Endothelial cell of umbilical vein (primary cell): ENCODE measurements around the gene DDX10. TPM values are rescaled to one million over a fixed set of nuclear protein-coding genes. Genes with fewer than 3 reads are reported as not detected.

Experiments
- BruUV-seq: library from RNA; stranded (reverse); fragments of 400-500 nt; replicated peaks from 2 replicates; lab custom pipeline; 2021; lab: Mats Ljungman, UMichigan
- CTCF ChIA-PET: fragments of 300-600, 350-600 bp; sonication (Branson Sonifier 250); formaldehyde crosslinking; loops from one replicate; lab custom pipeline; 2021; ENCODE audit warnings: antibody characterized with exemption, inconsistent platforms; lab: Charles Lee
- POLR2A ChIA-PET: fragments of 300-600, 350-600 bp; sonication (Branson Sonifier 250); formaldehyde crosslinking; loops from one replicate; lab custom pipeline; 2021; ENCODE audit warnings: antibody characterized with exemption, inconsistent platforms; lab: Charles Lee
- DNase-seq: peaks from one replicate; pipeline ENCODE4 v3.0.0-alpha.2; 2011; ENCODE audit warnings: low read depth, low spot score
- FAIRE-seq: peaks from 2 replicates; lab custom pipeline; 2011; peaks lifted over from hg19 to GRCh38; lab: Jason Lieb, UNC
- H2AFZ ChIP-seq: 2 replicates; pipeline ENCODE4 v1.6.0; 2012; ENCODE audit warnings: low read depth, low read length, control low read depth, inconsistent platforms
- H3K27ac ChIP-seq: 2 replicates; pipeline ENCODE4 v1.5.1; 2011; ENCODE audit warnings: low read depth, mild to moderate bottlenecking, control low read depth, low read length, moderate library complexity; ENCODE audit not compliant: insufficient read depth
- H3K27me3 ChIP-seq, 2 experiments: 2 replicates each; pipeline versions ENCODE4 v1.6.0 to v1.6.1; 2011; ENCODE audit warnings: low read length in 2 of 2, mixed read lengths in 1 of 2; ENCODE audit not compliant: control insufficient read depth in 2 of 2, insufficient read depth in 2 of 2
- H3K36me3 ChIP-seq, 2 experiments: 2 replicates in 1 of 2; 3 replicates in 1 of 2; pipeline ENCODE4 v1.5.1; 2011; ENCODE audit warnings: low read length in 2 of 2, mild to moderate bottlenecking in 1 of 2, moderate library complexity in 1 of 2; ENCODE audit not compliant: control insufficient read depth in 2 of 2, insufficient read depth in 2 of 2; ENCODE audit errors: extremely low read depth in 1 of 2
- H3K4me1 ChIP-seq: 3 replicates; pipeline ENCODE4 v1.5.1; 2011; ENCODE audit warnings: mild to moderate bottlenecking, low read length; ENCODE audit not compliant: control insufficient read depth, insufficient read depth; ENCODE audit errors: extremely low read depth
- H3K4me2 ChIP-seq: 2 replicates; pipeline ENCODE4 v1.6.1; 2011; ENCODE audit warnings: low read length, control low read depth, mixed read lengths; ENCODE audit not compliant: insufficient read depth
- H3K4me3 ChIP-seq, 3 experiments: fragments of 200-600 bp in 1 of 3; sonication (generic), shearing (Covaris generic) in 1 of 3; replicated peaks in 1 of 3; 2 replicates each; pipeline ENCODE4 v1.5.1; 2011 to 2016; ENCODE audit warnings: control low read depth in 3 of 3, low read length in 3 of 3, mild to moderate bottlenecking in 2 of 3, inconsistent platforms in 1 of 3, low read depth in 1 of 3, moderate library complexity in 1 of 3; ENCODE audit not compliant: insufficient read depth in 1 of 3
- H3K79me2 ChIP-seq: 2 replicates; pipeline ENCODE4 v1.6.0; 2012; ENCODE audit warnings: low read length, inconsistent platforms; ENCODE audit not compliant: control insufficient read depth, insufficient read depth
- H3K9ac ChIP-seq: replicated peaks from 2 replicates; pipeline ENCODE3; 2011; ENCODE audit warnings: low read length, control low read depth; ENCODE audit not compliant: insufficient read depth; ENCODE audit errors: extremely low read depth
- H3K9me1 ChIP-seq: replicated peaks from 3 replicates; pipeline ENCODE4 v1.6.0; 2011; ENCODE audit warnings: mild to moderate bottlenecking, low read length; ENCODE audit not compliant: control insufficient read depth, insufficient read depth; ENCODE audit errors: extremely low read depth
- H3K9me3 ChIP-seq: replicated peaks from 2 replicates; pipeline ENCODE4 v1.5.1; 2012; ENCODE audit warnings: low read length, inconsistent platforms; ENCODE audit not compliant: control insufficient read depth, insufficient read depth
- H4K20me1 ChIP-seq: replicated peaks from 2 replicates; pipeline ENCODE3; 2011; ENCODE audit warnings: mild to moderate bottlenecking, low read length; ENCODE audit not compliant: control insufficient read depth, insufficient read depth; ENCODE audit errors: extremely low read depth
- EZH2 ChIP-seq: IDR thresholded peaks from 2 replicates; pipeline ENCODE4 v1.6.1; 2012; ENCODE audit warnings: borderline replicate concordance, low read depth, mild to moderate bottlenecking, moderate library complexity, low read length, inconsistent platforms; ENCODE audit not compliant: severe bottlenecking
- FOS ChIP-seq: IDR thresholded peaks from 2 replicates; pipeline ENCODE4 v1.6.1; 2011; ENCODE audit warnings: mild to moderate bottlenecking, low read length, moderate library complexity, borderline replicate concordance; ENCODE audit not compliant: insufficient read depth
- GATA2 ChIP-seq: IDR thresholded peaks from 2 replicates; pipeline ENCODE4 v1.7.0; 2011; ENCODE audit warnings: low read depth, mild to moderate bottlenecking, moderate library complexity, mixed read lengths, low read length; ENCODE audit not compliant: insufficient read length, insufficient read depth
- JUN ChIP-seq: IDR thresholded peaks from 2 replicates; pipeline ENCODE4 v1.6.1; 2011; ENCODE audit warnings: borderline replicate concordance, low read depth; ENCODE audit not compliant: insufficient read length, insufficient read depth
- MYC ChIP-seq: IDR thresholded peaks from one replicate; pipeline ENCODE4 v1.6.1; 2011; ENCODE audit warnings: mild to moderate bottlenecking, low read depth, low read length
- POLR2A ChIP-seq: IDR thresholded peaks from 2 replicates; pipeline ENCODE4 v1.6.1; 2012; ENCODE audit warnings: low read depth, mild to moderate bottlenecking, control low read depth, low read length
- POLR2AphosphoS5 ChIP-seq: IDR thresholded peaks from 2 replicates; pipeline ENCODE4 v1.6.1; 2012; ENCODE audit warnings: low read depth, mild to moderate bottlenecking, control low read depth, low read length, moderate library complexity; ENCODE audit not compliant: insufficient read depth
- dilution Hi-C: fragments of 300-500 bp; cut with MboI; formaldehyde crosslinking; loops from one replicate; pipeline ENCODE4 v1.15.0; 2019; ENCODE audit warnings: low sequenced_read_pairs; ENCODE audit not compliant: extremely low pct_ligation_motif_present
- intact Hi-C: fragments of 100-400 bp; cut with micrococcal nuclease; formaldehyde crosslinking; loops from one replicate; pipeline ENCODE4 v1.10.0; 2022
- polyA plus RNA-seq, 4 experiments: library from polyadenylated mRNA; depleted of rRNA in 3 of 4; stranded (reverse) in 3 of 4; unstranded in 1 of 4; fragments of >200 nt; gene quantifications; 2 replicates each; pipeline versions ENCODE4 v1.2.1 to v1.2.3, GENCODE V29; 2011 to 2012; ENCODE audit warnings: missing spikeins in 1 of 4
- total RNA-seq: library from RNA; stranded (reverse); gene quantifications from 2 replicates; pipeline ENCODE4 v1.2.3, GENCODE V29; 2021
- TF ChIP-seq, protein P1 (sequence below): IDR thresholded peaks from 2 replicates; pipeline ENCODE4 v1.6.1; 2011; ENCODE audit not compliant: insufficient read depth, insufficient read length
- TF ChIP-seq, protein P2 (sequence below), 2 donors: IDR thresholded peaks; 1 replicate in 1 of 2; 2 replicates in 1 of 2; pipeline ENCODE4 v1.5.1; 2011; ENCODE audit warnings: low read length in 2 of 2, mild to moderate bottlenecking in 2 of 2, moderate library complexity in 2 of 2, control low read depth in 1 of 2, inconsistent platforms in 1 of 2, low read depth in 1 of 2; ENCODE audit not compliant: insufficient read depth in 1 of 2; ENCODE audit errors: extremely low read depth in 1 of 2

DDX10 gene
- total and polyA plus RNA-seq, 2 donors (not counting 3 experiments of a cell fraction or from before 2014, with no cell fraction given), result 29.8 to 35.2 TPM

DNA sequence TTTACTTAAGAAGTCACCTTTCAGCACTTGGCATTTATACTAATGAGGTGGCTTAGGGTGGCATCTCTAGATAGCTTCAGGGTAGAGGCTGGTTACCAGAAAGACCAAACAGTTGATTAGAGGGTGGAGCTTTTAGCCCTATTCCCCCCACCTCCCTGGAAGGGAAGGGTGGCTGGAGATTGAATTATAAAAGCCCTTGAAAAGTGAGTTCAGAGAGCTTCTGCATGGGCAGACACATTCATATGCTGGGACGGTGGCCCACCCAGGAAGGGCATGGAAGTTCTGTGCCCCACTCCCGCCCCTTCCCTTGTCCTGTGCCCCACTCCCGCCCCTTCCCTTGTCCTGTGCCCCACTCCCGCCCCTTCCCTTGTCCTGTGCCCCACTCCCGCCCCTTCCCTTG lies 244.2 kb downstream of the DDX10 start:
- H3K9me1 ChIP-seq, result no peaks in the 10 kb centered on the region
- no peak overlapping the region for H3K9ac ChIP-seq
- no TSS peak for BruUV-seq
- no peak overlapping the region for H2AFZ ChIP-seq
- H3K79me2 ChIP-seq, result no peaks in the 10 kb centered on the region
- TF ChIP-seq JUN (no peak), MYC (no peak), EZH2 (no peak), FOS (no peak), POLR2A (no peak), GATA2 (no peak), POLR2AphosphoS5 (no peak)
- TF ChIP-seq, protein P1, sequence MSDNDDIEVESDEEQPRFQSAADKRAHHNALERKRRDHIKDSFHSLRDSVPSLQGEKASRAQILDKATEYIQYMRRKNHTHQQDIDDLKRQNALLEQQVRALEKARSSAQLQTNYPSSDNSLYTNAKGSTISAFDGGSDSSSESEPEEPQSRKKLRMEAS, result no peak
- TF ChIP-seq, protein P2, sequence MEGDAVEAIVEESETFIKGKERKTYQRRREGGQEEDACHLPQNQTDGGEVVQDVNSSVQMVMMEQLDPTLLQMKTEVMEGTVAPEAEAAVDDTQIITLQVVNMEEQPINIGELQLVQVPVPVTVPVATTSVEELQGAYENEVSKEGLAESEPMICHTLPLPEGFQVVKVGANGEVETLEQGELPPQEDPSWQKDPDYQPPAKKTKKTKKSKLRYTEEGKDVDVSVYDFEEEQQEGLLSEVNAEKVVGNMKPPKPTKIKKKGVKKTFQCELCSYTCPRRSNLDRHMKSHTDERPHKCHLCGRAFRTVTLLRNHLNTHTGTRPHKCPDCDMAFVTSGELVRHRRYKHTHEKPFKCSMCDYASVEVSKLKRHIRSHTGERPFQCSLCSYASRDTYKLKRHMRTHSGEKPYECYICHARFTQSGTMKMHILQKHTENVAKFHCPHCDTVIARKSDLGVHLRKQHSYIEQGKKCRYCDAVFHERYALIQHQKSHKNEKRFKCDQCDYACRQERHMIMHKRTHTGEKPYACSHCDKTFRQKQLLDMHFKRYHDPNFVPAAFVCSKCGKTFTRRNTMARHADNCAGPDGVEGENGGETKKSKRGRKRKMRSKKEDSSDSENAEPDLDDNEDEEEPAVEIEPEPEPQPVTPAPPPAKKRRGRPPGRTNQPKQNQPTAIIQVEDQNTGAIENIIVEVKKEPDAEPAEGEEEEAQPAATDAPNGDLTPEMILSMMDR (IDR thresholded peaks at IDR 0.05; ENCODE audit: extremely low read depth in 1 of 2, insufficient read depth in 1 of 2, low read depth in 1 of 2, low read length in 2 of 2), result no peak
- dilution Hi-C loops, result no loop called here
- DNase-seq (no peak), FAIRE-seq (no peak)
- H3K4me2 ChIP-seq, result no peak overlapping the region
- POLR2A ChIA-PET, result no interaction called here
- CTCF ChIA-PET, result no interaction called here
- H3K27ac ChIP-seq, result no peak overlapping the region
- H3K4me1 ChIP-seq, result peaks cover 20% of the 10 kb centered on the region
- no peak overlapping the region for H3K4me3 ChIP-seq
- no peaks in the 10 kb centered on the region for H3K36me3 ChIP-seq
- intact Hi-C loops, result no loop called here
- no peaks in the 10 kb centered on the region for H3K27me3 ChIP-seq
- H3K9me3 ChIP-seq, result no peaks in the 10 kb centered on the region
- no peaks in the 10 kb centered on the region for H4K20me1 ChIP-seq
